ENCODE results near the gene HECTD4. TPM values are rescaled to one million over a fixed set of nuclear protein-coding genes. Genes with fewer than 3 reads are reported as not detected.
"Not testable (repeated sequence)": the region's sequence is repeated elsewhere in the genome, so short reads cannot be mapped to it uniquely, and the experiment has no call there.

Gene HECTD4
- polyA plus RNA-seq, 1 donor, result 68.9 TPM

DNA sequence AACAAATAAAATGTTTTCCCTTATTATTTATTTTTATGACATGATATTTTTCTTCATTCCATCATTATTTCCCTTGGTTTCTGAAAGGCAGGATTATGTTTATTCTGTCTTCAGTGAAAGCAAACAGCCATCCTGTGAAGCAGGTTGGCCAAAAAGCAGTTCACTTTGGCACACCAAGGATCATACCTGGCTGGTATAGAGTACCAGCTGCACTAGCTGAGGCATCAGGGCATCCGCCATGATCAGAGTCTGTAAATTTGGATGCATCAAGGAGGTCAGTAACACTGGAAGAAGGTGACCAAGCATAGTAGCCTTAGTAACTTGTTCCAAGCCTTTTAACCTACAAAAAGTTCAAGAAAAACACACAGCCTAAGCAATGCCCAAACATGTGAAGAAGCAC lies 123.3 kb downstream of the HECTD4 start:
- no peak for DNase-seq

DNA sequence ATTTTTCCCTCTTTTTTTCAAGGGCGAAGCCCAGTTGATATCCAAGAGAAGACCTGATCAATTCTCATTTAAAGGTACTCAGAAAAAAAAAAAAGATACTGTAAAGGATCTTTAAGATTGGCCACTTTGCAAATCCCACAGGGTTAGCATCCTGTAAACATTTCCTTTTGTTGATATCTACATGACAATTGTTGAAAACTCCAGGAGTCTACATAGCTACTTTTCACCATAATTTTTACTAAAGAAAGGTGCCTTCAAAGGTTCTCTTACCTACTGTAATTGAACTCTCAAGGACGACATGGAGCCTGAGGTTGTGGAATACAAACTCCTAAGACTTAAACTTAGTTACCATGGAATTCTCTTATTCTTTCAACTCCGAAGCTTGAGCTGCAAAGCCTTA lies 125.5 kb downstream of the HECTD4 start:
- no peak for DNase-seq

DNA sequence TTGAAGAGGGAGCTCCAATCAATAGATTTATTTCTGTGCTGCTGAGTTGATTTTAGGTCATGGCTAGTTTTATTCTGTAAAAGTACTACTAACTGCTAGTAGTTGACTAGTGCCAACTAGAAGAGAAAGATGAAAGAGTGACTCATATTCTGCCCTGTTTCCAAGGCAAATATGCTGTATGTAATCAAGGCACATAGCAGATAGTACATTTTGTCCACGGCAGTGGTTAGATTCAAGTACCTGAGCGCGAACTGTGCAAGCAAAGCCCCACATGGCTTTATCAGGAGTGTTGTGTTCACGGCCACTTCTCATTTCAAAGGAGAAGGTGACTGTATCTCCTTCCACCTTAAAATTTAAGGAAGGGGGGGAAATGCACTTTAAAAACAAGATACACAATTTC lies 130.0 kb downstream of the HECTD4 start:
- no peak for DNase-seq

DNA sequence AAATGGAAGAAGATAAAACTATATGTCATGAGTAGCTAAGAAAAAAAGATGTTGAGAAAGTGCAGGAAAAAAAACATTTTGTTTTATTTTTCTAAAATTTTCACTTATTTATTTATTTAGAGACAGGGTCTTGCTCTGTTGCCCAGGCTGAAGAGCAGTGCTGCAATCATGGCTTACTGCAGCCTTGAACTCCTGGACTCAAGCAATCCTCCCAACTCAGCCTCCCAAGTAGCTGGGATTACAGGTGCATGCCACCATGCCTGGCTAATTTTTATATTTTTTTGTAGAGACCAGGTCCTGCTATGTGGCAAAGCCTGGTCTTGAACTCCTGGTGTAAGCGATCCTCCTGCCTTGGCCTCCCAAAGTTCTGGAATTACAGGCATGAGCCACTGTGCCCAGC lies 137.3 kb downstream of the HECTD4 start:
- DNase-seq, result not testable (repeated sequence)

DNA sequence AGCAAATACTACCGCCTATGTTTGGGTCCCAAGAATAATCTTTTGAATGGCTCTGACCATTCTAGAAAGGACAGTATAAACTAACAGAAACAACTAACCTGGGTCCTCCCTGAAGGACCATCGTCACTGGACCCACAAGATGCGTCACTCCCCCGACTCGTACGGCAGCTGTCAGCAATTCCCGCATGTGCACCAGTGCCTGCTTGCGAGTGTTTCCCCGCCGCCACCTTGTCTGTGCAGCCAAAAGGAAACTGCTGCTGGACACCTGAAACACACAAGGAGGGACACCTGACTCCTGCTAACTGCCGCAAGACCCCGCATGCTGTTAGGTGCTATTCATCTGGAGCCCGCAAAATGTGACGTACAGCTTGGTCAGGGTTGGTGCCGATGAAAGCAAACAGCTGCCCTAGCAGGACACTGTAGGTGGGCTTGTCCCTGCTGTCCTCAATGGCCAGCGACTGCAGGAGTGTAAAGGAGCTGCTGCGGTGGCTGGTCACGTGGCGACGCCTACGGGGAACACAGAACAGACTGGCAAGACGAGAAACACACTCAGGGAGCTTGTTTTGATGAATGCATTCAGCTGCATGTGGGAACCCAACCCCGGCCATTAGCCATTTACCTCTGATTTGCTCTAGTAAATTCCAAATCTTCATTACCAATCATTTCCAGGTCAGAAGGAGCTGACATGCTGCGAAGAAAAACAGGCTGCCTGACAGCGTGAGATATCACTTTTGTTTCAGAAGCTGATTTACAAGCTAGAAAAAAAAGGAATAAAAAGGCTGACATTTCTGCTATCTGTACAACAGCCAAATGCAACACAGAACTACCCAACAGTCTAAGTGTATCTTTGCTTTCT lies 138.7 kb downstream of the HECTD4 start:
- DNase-seq, result no peak

DNA sequence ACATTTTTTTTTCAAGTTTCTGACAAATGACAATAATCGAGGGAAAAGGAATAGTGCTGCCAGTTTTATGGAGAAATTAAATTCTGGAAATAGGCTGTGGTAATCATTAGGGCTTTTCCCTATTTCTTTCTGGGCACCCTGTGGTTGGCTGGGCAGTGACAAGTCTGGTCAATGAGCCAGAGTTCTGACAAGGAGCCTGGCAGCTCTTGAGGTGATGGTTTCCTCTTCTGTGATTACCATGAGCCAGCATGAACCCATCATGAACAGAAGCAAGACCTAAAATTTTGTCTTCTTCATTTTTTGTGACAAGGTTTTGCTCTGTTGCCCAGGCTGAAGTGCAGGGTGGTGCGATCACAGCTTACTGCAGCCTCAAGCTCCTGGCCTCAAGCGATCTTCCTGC lies 141.1 kb downstream of the HECTD4 start:
- DNase-seq, result no peak

DNA sequence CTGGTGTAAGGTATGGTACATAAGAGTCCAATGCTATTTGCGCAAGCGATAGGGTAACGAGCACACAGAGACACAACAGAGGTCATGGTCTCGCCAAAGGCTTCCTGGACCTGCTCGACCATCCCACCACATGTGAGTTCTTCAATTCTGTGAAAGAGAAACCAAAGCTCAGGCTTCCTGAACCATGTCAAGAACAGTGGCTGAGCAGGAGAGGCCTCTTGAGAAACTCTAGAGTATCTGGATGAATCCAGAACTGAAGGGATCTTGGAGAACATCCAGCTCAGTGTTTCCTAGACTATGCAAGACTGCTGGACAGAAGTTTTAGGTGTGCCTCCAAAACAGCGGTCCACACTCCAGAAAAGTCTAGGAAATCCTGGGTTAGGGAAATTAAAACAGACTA lies 142.3 kb downstream of the HECTD4 start:
- no peak for DNase-seq

DNA sequence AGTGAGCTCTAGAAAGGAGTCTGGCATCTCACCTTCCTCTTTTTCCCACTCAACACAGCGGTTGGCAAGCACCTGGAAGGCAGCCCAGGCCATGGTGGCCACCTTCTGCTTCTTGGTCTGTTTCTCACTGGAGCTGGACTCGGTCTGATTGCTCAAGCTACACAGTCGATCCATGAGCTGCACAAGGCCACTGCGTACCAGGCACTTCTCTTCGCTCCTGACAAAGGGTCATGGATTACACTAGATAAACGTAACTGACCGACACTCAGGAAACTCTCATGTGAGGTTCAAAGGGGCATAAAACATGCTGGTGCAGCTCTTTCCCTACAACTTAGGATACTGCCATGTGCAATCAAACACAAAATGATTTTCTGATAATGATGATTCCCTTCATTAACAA lies 143.2 kb downstream of the HECTD4 start:
- DNase-seq, result no peak

DNA sequence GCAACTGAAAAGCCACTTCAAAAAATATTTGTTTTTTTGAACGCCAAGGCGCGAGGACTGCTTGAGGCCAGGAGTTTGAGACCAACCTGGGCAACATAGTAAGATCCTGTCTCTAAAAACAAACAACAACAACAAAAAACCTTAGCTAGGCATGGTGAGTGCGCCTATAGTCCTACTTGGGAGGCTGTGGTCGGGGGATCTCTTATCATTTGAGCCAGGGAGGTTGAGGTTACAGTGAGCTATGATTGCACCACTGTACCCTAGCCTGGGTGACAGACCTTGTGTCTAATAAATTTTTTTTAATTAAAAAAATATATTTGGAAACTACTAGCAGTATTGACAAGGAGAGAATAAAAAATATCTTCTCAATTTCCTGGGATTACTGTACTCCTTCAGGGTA lies 143.8 kb downstream of the HECTD4 start:
- DNase-seq, result no peak

DNA sequence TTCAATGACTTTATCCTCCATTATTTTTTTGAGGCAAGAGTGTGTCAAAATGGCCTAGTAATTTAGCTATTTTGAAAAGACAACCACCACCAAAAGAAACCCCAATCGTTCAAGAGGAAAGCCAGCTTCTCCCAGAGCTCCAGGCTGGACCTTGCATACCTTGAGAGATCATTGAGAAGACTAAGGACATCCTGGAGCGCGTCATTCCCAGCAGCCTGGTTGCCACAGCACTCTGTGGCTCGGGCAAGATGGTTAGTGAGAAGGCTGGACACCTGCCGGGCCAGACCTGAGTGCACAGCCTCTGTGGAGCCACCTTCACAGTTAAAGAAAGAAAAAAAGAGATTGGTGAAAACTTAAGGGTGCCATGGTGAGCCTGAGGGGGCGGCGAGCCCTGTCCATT lies 145.4 kb downstream of the HECTD4 start:
- no peak for DNase-seq

DNA sequence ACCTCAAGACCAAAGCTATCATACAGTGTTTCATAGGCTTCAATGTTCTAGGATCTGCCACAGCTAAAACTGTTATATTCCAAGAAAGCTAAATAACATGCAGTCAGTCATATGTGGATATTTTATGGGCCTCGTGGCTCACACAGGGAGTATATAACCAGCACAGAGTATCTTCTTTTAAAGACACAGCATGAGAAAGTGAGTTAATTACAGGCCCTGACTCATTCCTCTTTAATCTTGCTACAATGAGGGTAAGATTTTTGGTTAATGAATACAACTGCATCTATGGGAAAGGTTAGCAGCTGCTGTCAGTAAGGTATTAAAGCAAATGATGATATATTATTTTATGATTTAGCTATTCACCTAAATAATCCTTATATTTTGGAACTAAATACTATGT lies 145.8 kb downstream of the HECTD4 start:
- no peak for DNase-seq

DNA sequence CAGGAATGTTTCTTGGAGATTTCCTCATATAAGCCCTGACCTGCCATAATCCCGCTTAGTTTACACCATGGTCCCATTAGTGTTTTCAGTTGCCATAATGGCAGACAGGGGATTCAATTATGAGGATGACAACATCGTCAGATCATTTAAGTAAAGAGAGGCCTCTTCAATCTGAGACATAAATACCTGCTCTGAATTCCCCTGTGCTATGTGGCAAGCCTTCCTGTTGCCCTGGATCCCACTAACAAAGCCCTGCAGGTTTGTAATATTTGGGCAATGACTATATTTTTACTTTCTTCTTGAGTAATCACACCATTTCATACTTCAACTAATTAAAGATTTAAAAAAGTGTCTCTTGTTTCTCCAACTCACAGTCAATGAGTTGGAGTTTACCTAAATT lies 147.9 kb downstream of the HECTD4 start:
- no peak for DNase-seq

DNA sequence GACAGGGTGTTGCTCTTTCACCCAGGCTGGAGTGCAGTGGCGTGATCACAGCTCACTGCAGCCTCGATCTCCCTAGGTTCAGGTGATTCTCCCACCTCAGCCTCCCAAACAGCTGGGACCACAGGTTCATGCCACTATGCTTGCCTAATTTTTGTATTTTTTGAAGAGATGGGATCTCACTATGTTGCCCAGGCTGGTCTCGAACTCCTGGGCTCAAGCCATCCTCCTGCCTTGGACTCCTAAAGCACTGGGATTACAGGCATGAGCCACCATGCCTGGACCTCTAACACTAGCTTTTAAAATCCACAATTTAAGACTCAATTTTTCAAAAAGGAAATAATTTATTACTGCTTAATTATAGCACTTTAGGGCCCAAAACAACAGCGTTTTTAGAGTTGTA lies 149.0 kb downstream of the HECTD4 start:
- DNase-seq, result no peak

DNA sequence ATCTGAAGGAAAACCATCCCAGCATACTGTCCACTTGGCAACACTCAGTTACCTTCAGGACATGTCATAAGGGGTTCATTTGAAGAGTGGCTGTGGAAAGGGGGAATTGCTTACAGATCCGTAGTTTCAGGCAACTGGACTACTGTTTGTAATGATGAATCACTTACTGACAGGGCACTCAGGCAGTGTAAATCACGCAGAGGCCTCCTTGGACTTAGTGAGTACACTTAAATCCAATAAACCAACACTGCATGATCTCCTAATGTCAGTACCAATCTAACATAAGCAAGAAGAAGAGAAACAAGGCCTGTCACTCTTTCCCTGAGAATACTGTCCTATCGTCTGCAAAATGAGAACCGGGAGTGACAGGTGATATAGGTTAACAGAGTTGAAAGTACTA lies 152.1 kb downstream of the HECTD4 start:
- no peak for DNase-seq

DNA sequence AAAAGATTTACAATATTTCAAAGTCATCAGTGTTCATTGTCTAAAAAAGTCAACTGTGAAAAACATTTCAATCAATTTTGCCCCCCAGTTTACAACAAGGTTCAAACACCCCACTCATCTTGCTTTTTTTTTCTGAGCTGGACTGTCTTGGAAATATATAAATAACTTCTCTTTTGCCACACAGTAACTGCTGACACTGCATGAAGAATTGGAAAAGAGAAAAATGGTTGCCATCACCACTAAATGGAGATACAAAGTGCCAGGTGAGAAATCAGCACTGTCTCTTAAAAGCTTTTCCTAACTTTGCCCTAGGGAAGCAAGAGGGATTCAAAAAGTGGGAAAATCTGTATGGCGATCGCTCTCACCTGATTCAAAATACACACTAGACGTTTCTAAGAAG lies 155.5 kb downstream of the HECTD4 start:
- no peak for DNase-seq

DNA sequence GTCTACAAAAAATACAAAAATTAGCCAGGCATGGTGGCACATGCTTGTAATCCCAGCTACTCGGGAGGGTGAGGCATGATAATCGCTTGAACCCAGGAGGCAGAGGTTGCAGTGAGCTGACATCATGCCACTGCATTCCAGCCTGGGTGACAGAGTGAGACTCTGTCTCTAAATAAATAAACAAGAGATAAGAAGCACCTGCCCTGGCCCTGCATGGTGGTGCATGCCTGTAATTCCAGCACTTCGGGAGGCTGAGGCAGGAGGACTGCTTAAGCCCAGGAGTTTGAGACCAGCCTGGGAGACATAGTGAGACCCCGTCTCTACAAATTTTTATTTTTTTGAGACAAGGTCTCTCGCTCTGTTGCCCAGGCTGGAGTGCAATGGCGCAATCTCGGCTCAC lies 161.6 kb downstream of the HECTD4 start:
- not testable (repeated sequence) for DNase-seq

DNA sequence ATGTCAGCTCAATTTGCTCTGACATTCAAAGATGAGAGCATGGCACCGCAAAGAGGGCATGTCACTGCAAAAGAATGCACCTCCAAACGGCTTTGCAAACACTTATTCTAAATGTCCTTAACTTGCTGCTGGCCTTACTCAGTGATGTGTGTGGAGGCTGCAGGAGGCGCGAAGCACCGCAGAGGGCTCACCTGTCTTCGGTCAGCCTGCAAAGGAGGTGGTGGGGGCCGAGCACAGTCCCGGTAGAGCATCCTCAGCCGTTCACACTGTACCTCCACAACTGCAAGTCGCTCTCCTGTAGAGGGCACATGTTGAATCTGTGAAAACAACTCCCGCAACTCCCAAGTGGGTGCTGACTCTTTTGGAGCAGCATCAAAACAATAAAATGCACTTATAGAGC lies 163.0 kb downstream of the HECTD4 start:
- DNase-seq, result no peak

DNA sequence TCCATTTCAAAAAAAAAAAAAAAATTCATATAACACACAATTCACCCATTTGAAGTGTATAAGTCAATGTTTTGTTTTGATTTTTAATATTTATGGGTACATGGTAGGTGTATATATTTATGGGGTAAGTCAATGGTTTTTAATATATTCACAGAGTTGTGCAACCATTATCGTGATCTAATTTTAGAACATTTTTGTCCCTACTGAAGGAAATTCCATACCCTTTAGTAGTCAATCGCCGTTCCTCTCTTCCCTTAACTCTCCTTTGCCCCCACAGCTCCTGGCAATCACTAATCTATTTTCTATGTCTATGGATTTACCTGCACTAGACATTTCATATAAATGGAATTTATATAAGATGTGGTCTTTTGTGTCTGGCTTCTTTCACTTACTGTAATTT lies 164.1 kb downstream of the HECTD4 start:
- no peak for DNase-seq

DNA sequence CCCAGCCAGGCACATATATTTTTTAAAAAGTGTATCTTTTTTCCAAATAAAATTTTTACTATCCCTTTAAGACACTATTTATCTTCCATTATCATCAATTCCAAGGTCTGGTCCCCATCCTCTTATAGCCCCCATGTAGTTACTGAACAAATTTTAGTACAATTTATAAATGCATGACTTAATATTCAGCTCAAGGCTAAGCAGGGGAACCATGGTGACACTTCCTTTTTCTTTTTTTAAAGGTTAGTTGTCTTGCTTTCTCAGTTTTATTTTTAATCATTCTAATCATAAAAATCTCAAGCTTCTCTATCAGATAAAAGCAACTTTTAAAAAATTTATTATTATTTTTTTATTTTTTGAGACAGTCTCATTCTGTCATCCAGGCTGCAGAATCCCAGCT lies 164.6 kb downstream of the HECTD4 start:
- no peak for DNase-seq

DNA sequence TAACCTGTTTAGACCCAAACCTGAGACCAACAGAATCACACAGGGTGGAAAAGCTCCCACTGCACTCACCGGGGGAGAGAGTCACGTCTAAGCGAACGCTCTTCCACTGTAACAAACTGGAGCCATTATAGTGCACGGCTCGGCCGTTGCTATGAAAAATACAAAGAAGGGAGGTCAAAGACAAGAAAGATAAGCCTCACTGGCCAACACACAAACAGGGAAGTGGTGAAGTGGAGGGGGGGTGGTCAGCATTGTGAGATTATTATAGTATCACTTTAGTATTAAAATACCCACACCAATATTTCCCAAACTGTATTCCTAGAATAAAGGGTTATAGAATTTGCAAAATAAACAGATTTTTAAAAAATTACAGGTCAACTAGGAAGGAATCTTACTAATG lies 166.0 kb downstream of the HECTD4 start:
- no peak for DNase-seq

DNA sequence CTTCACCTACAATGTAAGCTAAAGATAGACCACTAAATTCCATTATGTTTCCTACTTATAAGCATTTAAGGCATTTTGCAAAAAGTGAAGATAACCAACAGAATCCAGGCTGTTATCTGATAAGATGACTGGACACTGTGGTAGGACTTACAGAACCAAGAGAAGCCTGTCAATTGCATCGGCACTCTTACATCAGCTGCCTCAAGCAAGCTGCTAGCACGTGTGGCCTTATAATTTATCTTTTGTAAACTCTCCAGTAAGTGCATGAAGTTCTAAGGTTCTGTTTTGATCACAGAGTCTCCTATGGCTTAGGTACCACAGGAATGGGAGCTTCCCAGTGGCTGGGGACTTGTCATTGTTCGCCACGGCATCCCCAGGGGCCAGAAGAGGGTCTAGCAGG lies 168.2 kb downstream of the HECTD4 start:
- DNase-seq, result no peak

DNA sequence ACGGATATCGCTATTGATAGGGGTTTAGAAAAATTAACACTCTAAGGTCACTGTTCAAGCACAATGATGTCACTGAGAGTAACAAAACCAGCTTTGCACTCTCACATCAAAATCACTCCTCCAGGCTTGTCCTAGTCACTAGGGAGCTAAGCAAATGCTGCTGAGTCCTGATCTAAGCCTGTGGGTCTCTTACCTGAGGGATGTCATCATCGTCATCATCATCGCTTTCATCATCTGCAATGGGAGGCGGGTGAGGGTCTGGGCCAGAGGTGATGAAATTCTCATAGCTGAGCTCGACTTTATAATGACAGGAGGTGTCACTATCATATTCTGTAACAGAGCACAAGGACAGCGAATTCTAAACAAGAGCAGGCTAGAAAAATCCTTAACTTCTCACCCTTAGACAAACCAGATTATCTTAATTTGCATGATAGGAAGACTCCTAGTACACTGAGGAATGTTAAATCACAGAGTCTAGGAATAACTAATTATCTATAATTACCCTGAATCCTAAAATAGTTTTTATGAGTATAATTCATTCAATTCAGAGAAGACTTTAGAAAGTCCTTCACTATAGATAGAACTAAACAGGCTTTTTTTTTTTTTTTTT lies 173.8 kb downstream of the HECTD4 start:
- no peak for DNase-seq

DNA sequence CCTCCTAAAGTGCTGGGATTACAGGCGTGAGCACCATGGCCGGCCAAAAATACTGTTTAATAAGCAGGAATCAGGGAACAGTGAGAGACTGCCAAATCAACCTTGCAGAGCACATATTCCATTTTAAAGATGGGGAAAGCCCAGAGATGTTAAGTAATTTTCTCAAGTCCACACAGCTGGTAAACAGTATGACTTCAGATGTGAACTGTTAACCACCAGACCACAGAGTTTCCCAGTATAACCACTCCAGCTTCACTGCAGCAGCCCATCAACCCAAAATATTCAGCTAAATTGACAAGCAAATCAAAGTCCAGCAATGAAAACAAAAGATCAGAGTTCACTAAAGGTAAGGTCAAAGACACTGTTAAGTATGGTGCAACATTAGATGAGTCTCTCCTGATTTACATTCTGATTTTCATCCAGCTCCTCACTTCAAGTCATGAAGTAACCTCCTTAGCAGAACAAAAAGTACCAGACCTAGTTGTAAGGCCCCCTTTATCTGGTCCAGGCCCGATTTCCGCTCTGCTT lies 174.8 kb downstream of the HECTD4 start:
- DNase-seq, result no peak

DNA sequence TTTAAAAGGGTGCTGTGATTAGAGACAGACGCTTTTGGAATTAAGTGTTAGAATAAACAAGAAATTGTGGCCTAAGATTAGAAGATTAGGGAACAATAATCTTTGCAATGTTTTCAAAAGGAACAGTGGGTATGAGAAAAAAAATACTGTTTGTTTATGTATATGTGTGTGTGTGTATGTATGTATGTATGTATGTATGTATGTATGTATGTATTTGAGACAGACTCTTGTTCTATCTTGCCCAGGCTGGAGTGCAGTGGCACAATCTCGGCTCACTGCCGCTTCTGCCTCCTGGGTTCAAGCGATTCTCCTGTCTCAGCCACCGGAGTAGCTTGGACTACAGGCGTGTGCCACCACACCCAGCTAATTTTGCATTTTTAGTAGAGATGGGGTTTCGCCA lies 175.3 kb downstream of the HECTD4 start:
- no peak for DNase-seq
